GM19238 (cell line): ENCODE measurements around the gene PPP6C.
A peak's percentile ranks its signal among the peaks of the same experiment; 100 is the strongest.
"Not testable (repeated sequence)": the region's sequence is repeated elsewhere in the genome, so short reads cannot be mapped to it uniquely, and the experiment has no call there.

Source experiments
- DNase-seq: peaks from one replicate; pipeline ENCODE4 v3.0.0; 2011; ENCODE audit warnings: low spot score; ENCODE audit not compliant: insufficient read length

Gene PPP6C

GRCh38 chr9:125142560-125143376, 46.8 kb downstream of the PPP6C start:
- DNase-seq = peak; percentile 7

- DNase-seq = no peak
These were observed 47.9 kb downstream of the PPP6C start for GRCh38 chr9:125141751-125142150.

GRCh38 chr9:125141251-125141650, 48.4 kb downstream of the PPP6C start:
- DNase-seq = no peak

DNA sequence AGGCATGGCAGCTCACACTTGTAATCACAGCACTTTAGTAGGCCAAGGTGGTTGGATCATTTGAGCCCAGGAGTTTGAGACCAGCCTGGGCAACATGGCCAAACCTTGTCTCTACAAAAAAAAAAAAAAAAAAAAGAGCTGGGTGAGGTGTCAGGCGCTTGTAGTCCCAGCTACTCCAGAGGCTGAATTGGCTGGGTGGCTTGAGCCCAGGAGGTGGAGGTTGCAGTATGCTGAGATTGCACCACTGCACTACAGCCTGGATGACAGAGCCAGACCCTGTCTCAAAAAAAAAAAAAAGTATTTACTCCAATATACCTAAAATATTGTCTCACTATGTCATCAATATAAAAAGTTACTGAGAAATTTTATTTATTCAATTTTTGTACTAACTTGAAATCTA, 49.0 kb downstream of the PPP6C start:
- no peak for DNase-seq

DNA sequence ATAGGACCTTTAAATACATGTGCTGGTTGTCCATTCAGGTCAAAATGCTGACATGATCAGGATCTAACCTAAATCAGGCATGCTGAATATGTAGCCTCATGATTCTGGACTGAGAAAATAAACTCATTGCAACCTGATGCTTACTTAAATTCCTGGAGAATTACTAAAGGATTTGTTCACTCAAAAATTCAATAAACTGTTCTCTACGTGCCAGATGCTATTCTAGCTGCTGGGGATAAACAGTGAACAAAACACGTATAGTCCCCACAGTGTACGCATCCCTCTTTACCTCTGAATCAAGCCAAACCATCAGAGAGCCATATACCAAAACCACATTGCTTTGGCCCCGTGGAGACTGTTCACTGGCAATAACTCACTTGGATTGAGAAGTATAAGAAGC, 52.4 kb downstream of the PPP6C start:
- DNase-seq = no peak

- no peak for DNase-seq
These were observed 54.6 kb downstream of the PPP6C start for GRCh38 chr9:125134976-125135375.

DNA sequence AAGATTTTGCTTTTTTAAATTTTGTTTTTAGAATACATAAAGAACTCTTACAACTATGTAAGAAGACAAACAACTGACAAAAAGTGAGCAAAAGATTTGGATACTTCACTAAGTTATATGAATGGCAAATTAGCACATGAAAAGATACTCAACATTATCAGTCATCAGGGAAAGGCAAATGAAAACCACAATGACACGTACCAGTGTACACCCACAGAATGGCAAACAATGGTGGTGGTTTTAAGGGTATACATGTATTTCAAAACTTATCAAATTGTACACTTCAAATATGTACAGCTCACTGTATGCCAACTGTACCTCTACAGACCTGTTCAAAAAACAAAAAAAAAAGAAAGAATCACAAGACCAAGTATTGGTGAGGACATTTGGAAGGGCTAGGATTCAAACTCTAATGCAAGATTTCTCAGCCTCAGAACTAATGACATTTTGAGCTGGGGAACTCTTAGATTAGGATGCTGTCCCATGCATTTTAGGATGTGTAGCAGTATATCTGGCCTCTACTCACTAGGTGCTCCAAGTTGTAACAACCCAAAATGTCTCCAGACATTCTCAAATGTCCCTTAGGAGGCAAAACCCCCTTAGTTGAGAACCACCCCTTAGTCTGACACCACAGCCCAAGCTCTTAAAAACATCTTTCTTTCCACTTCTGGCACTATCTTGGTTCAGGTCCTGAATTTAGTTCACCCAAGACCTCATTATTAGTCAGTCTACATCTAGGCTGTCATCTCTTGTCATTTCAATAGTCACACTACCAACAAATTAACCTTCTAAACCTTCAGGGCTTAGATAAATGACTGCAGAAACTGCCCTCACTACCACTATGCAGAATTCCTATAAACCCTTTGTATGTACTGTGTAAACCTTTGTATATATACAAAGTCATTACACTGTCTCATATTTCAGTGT, 55.9 kb downstream of the PPP6C start:
- DNase-seq = no peak

DNA sequence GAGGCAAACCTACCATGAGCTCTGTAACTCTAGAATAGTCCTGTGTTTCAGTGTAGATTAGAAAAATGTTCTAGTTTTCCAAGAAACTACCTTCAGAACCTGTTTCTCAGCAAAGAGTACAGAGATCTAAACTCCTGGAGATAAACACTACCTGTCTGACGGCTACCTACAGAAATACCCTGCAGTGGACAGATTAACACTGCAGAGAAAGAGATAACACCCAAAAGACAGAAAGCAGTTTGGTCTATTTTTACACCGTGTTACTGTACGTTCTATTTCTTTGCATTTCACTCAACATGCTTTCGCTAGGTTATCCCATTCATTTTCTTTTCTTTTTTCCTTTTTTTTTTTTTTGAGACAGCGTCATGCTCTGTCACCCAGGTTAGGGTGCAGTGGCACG, 57.8 kb downstream of the PPP6C start:
- no peak for DNase-seq

DNA sequence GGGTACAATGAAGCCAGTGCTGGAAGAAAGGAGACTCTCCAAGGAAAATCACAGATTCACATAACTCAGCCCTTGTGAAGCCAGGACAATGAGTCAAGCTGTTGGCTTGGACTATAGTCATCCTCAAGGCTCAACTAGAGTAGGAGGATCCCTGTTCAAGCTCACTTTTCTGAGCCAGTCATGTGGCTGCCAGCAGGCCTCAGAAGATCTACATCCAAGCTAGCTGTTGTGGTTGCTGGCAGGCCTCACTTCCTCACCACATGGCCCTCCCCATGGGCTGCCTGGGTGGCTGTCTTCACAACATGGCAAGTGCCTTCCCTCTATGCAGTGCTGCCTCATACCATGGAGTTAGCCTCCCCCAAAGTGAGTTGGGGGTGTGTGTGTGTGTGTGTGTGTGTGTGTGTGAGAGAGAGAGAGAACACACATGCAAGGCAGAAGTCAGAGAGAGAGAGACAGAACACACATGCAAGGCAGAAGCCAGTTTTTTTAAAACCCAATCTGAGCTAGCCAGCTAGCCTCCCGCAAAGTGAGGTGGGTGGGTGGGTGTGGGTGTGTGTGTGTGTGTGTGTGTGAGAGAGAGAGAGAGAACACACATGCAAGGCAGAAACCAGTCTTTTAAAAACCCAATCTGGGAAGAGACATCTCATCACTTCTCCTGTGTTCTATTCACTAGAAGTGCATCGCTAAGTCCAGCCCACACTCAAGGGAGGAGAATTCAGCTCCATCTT, 63.4 kb downstream of the PPP6C start:
- DNase-seq = peak; percentile 52

GRCh38 chr9:125125523-125125922, 64.1 kb downstream of the PPP6C start:
- DNase-seq = no peak

DNA sequence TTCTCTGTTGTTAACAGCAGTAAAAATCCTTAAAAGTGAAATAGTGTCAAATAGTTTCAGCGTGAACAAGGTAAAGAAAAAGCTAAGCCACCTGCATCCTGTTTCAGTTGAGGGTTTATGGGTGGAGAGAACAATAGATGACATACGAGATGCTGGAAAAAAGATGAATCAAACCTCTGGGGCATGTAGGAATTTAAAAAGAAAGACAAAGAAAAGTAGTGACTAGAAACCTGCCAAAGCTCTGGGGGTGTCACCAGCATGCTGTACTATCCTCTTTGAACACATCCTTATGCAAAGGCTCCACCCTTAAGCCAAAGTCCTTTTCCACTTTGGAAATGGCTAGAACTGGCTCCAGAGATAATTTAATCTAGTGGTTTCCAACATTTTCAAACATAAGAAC, 68.5 kb downstream of the PPP6C start:
- DNase-seq = no peak

DNA sequence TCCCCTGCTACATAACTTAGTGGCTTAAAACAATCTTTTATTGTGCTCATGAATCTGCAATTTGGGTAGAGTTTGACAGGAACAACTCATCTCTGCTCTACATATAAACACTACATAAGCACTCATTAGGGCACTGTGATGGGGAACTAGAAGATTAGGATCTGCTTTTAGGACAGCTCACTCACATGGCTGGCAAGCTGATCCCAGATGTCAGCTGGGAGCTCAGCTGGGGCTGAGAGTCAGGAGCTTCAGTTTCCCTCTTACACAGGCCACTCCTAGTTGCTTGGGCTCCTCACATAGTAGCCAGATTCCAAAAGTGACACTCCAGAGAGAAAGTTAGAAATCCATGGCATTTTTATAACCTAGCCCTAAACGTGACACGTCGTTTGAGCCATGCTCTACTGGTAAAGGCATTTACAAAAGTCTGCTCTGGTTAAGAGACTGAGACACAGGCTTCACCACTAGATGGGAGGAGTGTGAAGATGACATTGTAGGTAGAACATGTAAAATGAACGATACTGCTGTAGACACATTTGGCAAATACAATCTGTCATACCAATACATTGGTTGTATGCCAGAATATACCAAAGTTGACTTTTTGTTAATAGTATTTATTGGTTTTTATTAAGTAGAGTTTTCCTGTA, 69.8 kb downstream of the PPP6C start:
- no peak for DNase-seq

DNA sequence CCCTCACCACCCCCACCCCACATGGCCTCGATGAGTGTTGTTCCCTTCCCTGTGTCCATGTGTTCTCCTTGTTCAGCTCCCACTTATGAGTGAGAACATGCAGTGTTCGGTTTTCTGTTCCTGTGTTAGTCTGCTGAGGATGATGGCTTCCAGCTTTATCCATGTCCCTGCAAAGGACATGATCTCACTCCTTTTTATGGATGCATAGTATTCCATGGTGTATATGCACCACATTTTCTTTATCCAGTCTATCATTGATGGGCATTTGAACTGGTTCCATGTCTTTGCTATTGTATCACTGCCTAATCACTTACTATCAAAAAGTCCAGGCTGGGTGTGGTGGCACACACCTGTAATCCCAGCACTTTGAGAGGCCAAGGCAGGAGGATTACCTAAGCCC, 70.9 kb downstream of the PPP6C start:
- not testable (repeated sequence) for DNase-seq

DNA sequence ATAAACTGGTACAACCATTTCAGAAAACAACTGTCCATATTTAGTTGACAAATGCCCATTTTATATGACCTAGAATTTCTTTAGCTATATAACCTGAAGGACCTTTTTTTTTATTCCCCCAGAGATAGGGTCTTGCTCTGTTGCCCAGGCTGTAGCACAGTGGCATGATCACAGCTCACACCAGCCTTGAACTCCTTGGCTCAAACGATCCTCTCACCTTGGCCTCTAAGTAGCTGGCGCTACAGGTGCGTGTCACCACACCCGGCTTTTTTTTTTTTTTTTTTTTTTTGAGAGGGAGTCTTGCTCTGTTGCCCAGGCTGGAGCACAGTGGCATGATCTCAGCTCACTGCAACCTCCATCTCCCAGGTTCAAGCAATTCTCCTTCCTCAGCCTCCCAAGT, 75.1 kb downstream of the PPP6C start:
- DNase-seq = not testable (repeated sequence)

DNA sequence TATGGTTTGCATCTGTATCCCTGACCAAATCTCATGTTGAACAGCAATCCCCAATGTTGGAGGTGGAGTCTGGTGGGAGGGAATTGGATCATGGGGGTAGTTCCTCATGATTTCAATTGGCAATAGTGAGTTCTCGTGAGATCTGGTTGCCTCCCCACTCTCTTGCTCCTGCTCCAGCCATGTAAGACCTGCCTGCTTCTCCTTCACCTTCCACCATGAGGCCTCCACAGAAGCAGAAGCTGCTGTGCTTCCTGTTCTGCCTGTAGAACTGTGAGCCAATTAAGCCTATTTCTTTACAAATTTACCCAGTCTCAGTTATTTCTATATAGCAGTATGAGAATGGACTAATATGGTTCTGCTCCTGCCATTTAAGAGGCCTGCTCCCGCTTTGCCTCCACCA, 79.1 kb downstream of the PPP6C start:
- no peak for DNase-seq

DNA sequence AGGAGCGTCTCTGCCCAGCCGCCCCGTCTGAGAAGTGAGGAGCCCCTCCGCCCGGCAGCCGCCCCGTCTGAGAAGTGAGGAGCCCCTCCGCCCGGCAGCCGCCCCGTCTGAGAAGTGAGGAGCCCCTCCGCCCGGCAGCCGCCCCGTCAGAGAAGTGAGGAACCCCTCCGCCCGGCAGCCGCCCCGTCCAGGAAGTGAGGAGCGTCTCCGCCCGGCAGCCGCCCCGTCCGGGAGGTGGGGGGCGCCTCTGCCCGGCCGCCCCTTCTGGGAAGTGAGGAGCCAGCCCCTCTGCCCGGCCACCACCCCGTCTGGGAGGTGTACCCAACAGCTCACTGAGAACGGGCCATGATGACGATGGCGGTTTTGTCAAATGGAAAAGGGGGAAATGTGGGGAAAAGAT, 81.1 kb downstream of the PPP6C start:
- DNase-seq = not testable (repeated sequence)

- no peak for DNase-seq
These were observed 83.2 kb downstream of the PPP6C start for GRCh38 chr9:125106285-125106893.

- DNase-seq = no peak
These were observed 85.7 kb downstream of the PPP6C start for GRCh38 chr9:125103770-125104460.

- DNase-seq = no peak
These were observed 86.6 kb downstream of the PPP6C start for GRCh38 chr9:125103021-125103420.

DNA sequence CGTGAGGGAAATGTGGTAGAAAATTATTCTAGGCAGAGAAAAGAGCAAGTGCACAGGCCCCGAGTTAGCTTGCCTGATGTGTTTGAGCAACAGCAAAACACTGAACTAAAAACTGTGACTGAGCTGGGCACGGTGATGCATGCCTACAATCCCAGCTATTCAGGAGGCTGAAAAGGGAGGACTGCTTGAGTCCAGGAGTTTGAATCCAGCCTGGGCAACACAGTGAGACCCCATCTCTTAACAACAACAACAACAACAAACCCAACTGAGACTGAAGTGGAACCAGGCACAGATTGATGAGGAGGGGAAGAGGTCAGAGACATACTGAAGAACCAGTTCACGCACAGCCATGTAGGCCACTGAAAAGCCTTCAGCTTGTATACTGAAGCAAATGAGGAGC, 88.8 kb downstream of the PPP6C start:
- no peak for DNase-seq
